Fibroblast of lung (primary cell): ENCODE results near the gene KIAA1755. TPM values are rescaled to one million over a fixed set of nuclear protein-coding genes. Genes with fewer than 3 reads are reported as not detected.

Experiments used
- DNase-seq, 2 donors: peaks; one replicate each; pipeline versions ENCODE4 v3.0.0 to v3.0.0-alpha.2; 2010; ENCODE audit warnings: low read depth in 2 of 2
- H2AFZ ChIP-seq: 2 replicates; pipeline ENCODE4 v1.5.1; 2012; ENCODE audit warnings: low read length, control low read depth, inconsistent platforms
- H3K27ac ChIP-seq: 2 replicates; pipeline ENCODE4 v1.5.1; 2011; ENCODE audit warnings: low read length, control low read depth; ENCODE audit not compliant: insufficient read depth
- H3K27me3 ChIP-seq: 2 replicates; pipeline ENCODE4 v1.5.1; 2011; ENCODE audit warnings: mild to moderate bottlenecking, low read length; ENCODE audit not compliant: control insufficient read depth, insufficient read depth
- H3K36me3 ChIP-seq: 2 replicates; pipeline ENCODE4 v1.5.1; 2011; ENCODE audit warnings: low read length; ENCODE audit not compliant: control insufficient read depth, insufficient read depth
- H3K4me1 ChIP-seq: 2 replicates; pipeline ENCODE4 v1.5.1; 2011; ENCODE audit warnings: low read length; ENCODE audit not compliant: control insufficient read depth, insufficient read depth; ENCODE audit errors: extremely low read depth
- H3K4me2 ChIP-seq: 2 replicates; pipeline ENCODE4 v1.5.1; 2011; ENCODE audit warnings: low read length, control low read depth; ENCODE audit not compliant: insufficient read depth; ENCODE audit errors: extremely low read depth
- H3K4me3 ChIP-seq, 4 experiments: fragments of 200-600 bp in 1 of 4; sonication (generic) in 1 of 4; replicated peaks in 1 of 4; 2 replicates each; pipeline ENCODE4 v1.5.1; 2011 to 2016; ENCODE audit warnings: low read length in 4 of 4, low read depth in 3 of 4, mild to moderate bottlenecking in 3 of 4, control low read depth in 2 of 4, inconsistent platforms in 1 of 4, mixed read lengths in 1 of 4; ENCODE audit not compliant: insufficient read depth in 1 of 4; ENCODE audit errors: control extremely low read depth in 1 of 4
- H3K79me2 ChIP-seq: 2 replicates; pipeline ENCODE4 v1.5.1; 2012; ENCODE audit warnings: mild to moderate bottlenecking, low read length, inconsistent platforms; ENCODE audit not compliant: control insufficient read depth, insufficient read depth
- H3K9ac ChIP-seq: 2 replicates; pipeline ENCODE4 v1.5.1; 2011; ENCODE audit warnings: mild to moderate bottlenecking, low read length, control low read depth; ENCODE audit not compliant: insufficient read depth
- H3K9me3 ChIP-seq: 2 replicates; pipeline ENCODE4 v1.5.1; 2012; ENCODE audit warnings: low read depth, low read length; ENCODE audit not compliant: control insufficient read depth, insufficient read depth
- H4K20me1 ChIP-seq: 2 replicates; pipeline ENCODE4 v1.5.1; 2011; ENCODE audit warnings: low read length; ENCODE audit not compliant: control insufficient read depth, insufficient read depth; ENCODE audit errors: extremely low read depth
- EZH2 ChIP-seq: IDR thresholded peaks from 2 replicates; pipeline ENCODE4 v1.5.1; 2012; ENCODE audit warnings: low read length, control low read depth, mild to moderate bottlenecking; ENCODE audit errors: missing control alignments
- polyA plus RNA-seq, 2 donors: library from polyadenylated mRNA; depleted of rRNA in 1 of 2; stranded (reverse) in 1 of 2; unstranded in 1 of 2; fragments of >200 nt; gene quantifications; 2 replicates each; pipeline ENCODE4 v1.2.1, GENCODE V29; 2011 to 2012; ENCODE audit warnings: missing spikeins in 1 of 2
- total RNA-seq: library from RNA; depleted of rRNA; stranded (reverse); fragments of >200 nt; gene quantifications from 2 replicates; pipeline ENCODE4 v1.2.1, GENCODE V29; 2014
- TF ChIP-seq, protein P1 (sequence below), 2 donors: IDR thresholded peaks in 1 of 2; conservative IDR thresholded peaks in 1 of 2; 1 replicate in 1 of 2; 2 replicates in 1 of 2; pipeline ENCODE4 v1.5.1; 2011 to 2012; ENCODE audit warnings: low read length in 2 of 2, control low read depth in 1 of 2, inconsistent platforms in 1 of 2, low read depth in 1 of 2, mild to moderate bottlenecking in 1 of 2

Gene KIAA1755
- total and polyA plus RNA-seq, 2 donors (not counting 1 experiment from before 2014, with no cell fraction given), result 0.60 to 2.8 TPM

DNA sequence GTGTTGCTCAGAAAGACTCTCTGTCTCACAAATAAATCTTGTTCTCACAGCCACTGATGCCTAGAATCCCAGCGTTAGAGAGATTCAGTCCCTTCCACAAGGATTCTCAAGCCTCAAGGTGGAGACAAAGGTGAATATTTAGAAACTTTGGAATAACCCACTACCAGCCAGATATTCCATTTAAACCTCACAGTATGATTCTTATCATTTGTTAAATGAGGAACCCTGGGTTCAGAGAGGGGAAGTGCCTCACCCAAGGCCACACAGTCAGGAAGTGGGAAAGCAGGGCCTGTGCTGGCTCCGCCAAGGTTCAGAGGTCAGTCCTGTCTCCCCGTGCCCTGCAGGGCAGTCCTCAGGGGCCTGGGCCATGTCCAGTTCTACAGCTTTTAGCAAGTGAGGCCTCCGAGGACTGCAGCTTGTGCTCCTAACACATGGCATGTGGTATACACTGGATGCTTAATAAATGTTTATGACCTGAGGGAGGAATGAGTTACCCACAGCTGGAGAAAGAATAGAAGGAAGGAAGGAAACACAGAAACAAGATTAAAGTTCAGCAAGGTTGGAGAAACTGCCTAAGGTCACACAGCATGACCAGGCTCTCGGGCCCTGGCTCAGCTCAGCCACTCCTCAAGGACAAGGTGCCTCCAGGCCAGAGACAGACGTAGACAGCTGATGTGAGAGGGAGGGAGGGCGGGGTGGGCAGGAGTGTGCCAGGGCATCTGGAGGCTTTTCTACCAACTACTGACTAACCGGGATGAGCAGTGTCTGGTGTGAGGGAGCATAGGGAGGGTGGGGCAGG is 91.5 kb downstream of the KIAA1755 start:
- Histone ChIP-seq H3K9ac (no peak overlapping the region), H2AFZ (no peak overlapping the region), H3K27ac (peak overlapping the region; percentile 69), H3K27me3 (no peaks in the 10 kb centered on the region), H3K79me2 (peaks cover 4% of the 10 kb centered on the region), H3K9me3 (no peaks in the 10 kb centered on the region), H3K4me1 (peaks cover 50% of the 10 kb centered on the region), H4K20me1 (no peaks in the 10 kb centered on the region), H3K4me2 (no peak overlapping the region), H3K4me3 (no peak overlapping the region), H3K36me3 (no peaks in the 10 kb centered on the region)
- TF ChIP-seq EZH2, result no peak
- TF ChIP-seq, protein P1, sequence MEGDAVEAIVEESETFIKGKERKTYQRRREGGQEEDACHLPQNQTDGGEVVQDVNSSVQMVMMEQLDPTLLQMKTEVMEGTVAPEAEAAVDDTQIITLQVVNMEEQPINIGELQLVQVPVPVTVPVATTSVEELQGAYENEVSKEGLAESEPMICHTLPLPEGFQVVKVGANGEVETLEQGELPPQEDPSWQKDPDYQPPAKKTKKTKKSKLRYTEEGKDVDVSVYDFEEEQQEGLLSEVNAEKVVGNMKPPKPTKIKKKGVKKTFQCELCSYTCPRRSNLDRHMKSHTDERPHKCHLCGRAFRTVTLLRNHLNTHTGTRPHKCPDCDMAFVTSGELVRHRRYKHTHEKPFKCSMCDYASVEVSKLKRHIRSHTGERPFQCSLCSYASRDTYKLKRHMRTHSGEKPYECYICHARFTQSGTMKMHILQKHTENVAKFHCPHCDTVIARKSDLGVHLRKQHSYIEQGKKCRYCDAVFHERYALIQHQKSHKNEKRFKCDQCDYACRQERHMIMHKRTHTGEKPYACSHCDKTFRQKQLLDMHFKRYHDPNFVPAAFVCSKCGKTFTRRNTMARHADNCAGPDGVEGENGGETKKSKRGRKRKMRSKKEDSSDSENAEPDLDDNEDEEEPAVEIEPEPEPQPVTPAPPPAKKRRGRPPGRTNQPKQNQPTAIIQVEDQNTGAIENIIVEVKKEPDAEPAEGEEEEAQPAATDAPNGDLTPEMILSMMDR (conservative IDR thresholded peaks at IDR 0.05 in 1 of 2, IDR thresholded peaks at IDR 0.05 in 1 of 2; ENCODE audit: low read depth in 1 of 2, low read length in 2 of 2), result no peak
- DNase-seq, result no peak

DNA sequence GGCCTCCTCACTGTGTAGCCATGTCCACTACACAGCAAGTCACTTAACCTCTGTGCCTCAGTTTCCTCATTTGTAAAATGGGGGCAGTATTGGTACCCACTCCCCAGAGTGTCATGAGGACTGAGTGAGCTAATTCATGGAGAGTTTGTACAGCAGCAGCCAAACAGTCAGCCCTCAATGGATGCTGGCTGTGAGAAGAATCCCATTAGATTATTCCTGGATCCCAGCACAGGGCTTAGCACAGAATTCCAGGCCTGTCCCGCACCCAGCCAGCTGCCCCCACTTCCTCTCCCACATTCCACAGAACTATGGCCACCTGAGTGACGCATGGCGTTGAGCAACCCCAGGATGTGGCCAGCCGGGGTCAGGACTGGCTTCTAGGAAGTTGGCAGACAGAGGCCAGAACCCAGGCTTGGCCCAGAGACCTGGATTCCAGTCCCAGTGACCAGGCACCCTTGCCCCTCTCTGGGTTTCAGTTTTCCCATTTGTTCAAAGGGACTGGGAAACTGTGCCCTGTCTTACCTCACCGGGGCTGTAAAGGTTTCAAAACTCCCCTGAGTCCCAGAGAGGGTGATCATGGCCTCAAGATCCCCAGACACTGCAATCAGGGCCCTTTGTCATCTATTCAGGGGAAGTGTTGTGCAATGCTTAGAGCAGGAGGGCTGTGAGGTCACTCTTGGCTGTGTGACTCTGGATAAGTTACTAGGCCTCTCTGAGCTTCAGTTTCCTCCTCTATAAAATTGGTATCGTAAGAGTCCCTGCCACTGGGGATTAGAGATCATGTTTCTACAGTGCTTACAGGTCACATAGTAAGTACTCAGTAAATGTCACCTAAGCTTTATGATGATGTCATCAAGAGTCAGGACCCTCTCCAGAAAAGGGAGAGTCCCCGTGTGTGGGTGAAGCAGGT is 92.4 kb downstream of the KIAA1755 start:
- Histone ChIP-seq H3K4me2 (no peak overlapping the region), H3K4me1 (peaks cover 52% of the 10 kb centered on the region)

More for the DNA sequence above, 92.4 kb downstream of the KIAA1755 start:
- no peaks in the 10 kb centered on the region for H3K36me3 ChIP-seq
- H2AFZ ChIP-seq, result no peak overlapping the region
- peaks cover 7% of the 10 kb centered on the region for H3K79me2 ChIP-seq
- no peak overlapping the region for H3K4me3 ChIP-seq
- TF ChIP-seq EZH2, result no peak
- TF ChIP-seq, protein P1 (conservative IDR thresholded peaks at IDR 0.05 in 1 of 2, IDR thresholded peaks at IDR 0.05 in 1 of 2; ENCODE audit: low read depth in 1 of 2, low read length in 2 of 2), result no peak
- H3K9me3 ChIP-seq, result no peaks in the 10 kb centered on the region
- no peaks in the 10 kb centered on the region for H4K20me1 ChIP-seq
- H3K27me3 ChIP-seq, result no peaks in the 10 kb centered on the region
- peak overlapping the region; percentile 69 for H3K27ac ChIP-seq
- peak; percentile 91 to 97 for DNase-seq
- no peak overlapping the region for H3K9ac ChIP-seq
